ENCODE measurements around the gene DVL3. TPM values are rescaled to one million over a fixed set of nuclear protein-coding genes. Genes with fewer than 3 reads are reported as not detected.

The DVL3 gene
- 60.7 TPM for total RNA-seq (2021; ENCODE audit: unreplicated experiment)
- 47.4 and 54.3 TPM in 2 replicates for polyA plus RNA-seq (2012)
- percentile 67 among the genes with signal in this experiment for Bru-seq, nascent RNA
- BruChase-seq, experiment 1, labeled RNA remaining after a 6-hour chase, result percentile 92 among the genes with signal in this experiment
- percentile 86 among the genes with signal in this experiment for BruChase-seq, experiment 2, labeled RNA remaining after a 2-hour chase
- long read RNA-seq, full-length matches to known transcripts, result 41 of 89 reads
- long read RNA-seq, partial matches to known transcripts, result 4 of 89 reads
- long read RNA-seq, other reads (novel, unspliced or antisense), result 44 of 89 reads

DNA sequence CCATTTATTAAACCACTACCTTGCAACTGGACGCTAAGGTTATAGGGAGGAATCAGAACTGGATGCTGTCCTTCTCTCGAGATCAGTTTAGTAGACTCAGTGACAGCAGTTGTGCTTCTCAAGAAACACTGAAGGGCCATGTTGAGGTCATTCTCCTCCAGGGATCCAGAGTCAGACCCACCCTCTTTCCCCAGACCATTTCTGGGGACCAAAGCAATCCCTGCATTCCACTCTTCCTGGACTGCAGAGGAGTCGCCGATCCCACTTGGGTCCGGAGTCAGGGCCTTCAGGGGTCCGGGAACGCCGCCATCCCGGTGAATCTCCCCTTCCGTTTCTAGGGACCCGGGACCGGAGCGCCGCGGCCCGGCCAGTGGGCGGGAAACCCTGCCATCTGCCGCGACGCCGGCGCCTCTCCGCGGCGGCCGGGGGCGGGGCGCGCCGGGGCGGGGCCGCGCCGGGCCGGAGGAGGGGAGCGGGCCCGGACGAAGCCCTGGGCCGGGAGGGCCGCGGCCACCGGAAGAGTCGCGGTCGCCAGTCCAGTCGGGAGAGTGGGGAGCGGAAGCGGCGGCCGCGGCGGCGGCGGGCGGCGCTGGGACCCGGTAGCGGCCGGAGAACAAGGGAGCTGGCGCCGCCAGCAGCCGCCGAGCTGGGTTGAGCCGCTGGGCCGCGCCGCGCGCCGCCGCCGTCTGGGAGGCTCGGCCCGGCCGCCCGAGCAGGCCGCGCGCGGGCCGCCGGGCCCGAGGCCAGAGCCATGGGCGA lies at the start of gene DVL3:
Gene DVL3 (plus strand): TSS at position 493 of the 759 bp plus-strand sequence. CDS start 259 bp downstream, at position 752.
- H3K4me3 ChIP-seq (replicated peaks in 1 of 2; ENCODE audit: low read depth in 1 of 2, low read length in 2 of 2), result peak within 1 kb of the TSS; percentile 82 to 93
- H3K36me3 ChIP-seq (ENCODE audit: control insufficient read depth in 1 of 2, insufficient read depth in 2 of 2, low read length in 2 of 2), result no peaks in the 10 kb centered on the region
- peaks cover 43% of the 10 kb centered on the region for H3K79me2 ChIP-seq (ENCODE audit: insufficient read depth, low read length)
- DNase-seq (ENCODE audit: low read depth, low spot score), result no peak
- ChIA-PET RAD21 (ENCODE audit: low non-redundant PET in 1 of 2, low total read pairs in 2 of 2, uncharacterized antibody in 2 of 2, unreplicated experiment in 2 of 2) (no interaction called here), POLR2A (interaction anchor here (0.6 kb wide), 1 partner anchor 19 kb away, joined by 6 read pairs; no protein-coding TSS in a partner anchor), CTCF (interaction anchor here (0.6 kb wide), 1 partner anchor 260 kb away, joined by 3 read pairs; no protein-coding TSS in a partner anchor)
- intact Hi-C loops (cut with micrococcal nuclease), result no loop called here
- no peaks in the 10 kb centered on the region for H3K9me3 ChIP-seq (ENCODE audit: control insufficient read depth in 1 of 2, insufficient read depth in 1 of 2, low read depth in 1 of 2, low read length in 2 of 2)
- peak within 1 kb of the TSS; percentile 82 for H3K9ac ChIP-seq (ENCODE audit: low read length)
- TF ChIP-seq POLR2A (IDR thresholded peaks at IDR 0.05; ENCODE audit: borderline replicate concordance, extremely low read depth, insufficient read depth, insufficient read length), result peak; percentile 49
- TF ChIP-seq, protein P1, sequence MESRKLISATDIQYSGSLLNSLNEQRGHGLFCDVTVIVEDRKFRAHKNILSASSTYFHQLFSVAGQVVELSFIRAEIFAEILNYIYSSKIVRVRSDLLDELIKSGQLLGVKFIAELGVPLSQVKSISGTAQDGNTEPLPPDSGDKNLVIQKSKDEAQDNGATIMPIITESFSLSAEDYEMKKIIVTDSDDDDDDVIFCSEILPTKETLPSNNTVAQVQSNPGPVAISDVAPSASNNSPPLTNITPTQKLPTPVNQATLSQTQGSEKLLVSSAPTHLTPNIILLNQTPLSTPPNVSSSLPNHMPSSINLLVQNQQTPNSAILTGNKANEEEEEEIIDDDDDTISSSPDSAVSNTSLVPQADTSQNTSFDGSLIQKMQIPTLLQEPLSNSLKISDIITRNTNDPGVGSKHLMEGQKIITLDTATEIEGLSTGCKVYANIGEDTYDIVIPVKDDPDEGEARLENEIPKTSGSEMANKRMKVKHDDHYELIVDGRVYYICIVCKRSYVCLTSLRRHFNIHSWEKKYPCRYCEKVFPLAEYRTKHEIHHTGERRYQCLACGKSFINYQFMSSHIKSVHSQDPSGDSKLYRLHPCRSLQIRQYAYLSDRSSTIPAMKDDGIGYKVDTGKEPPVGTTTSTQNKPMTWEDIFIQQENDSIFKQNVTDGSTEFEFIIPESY (IDR thresholded peaks at IDR 0.05; ENCODE audit: extremely low read depth, insufficient replicate concordance, low read length), result no peak
- peak; percentile 52; the same call in 1 of the 2 replicates for TF ChIP-seq MAX (IDR thresholded peaks at IDR 0.05)
- TF ChIP-seq POLR2AphosphoS5 (IDR thresholded peaks at IDR 0.05; ENCODE audit: low read depth, low read length), result peak; percentile 58
- TF ChIP-seq ELF1 (IDR thresholded peaks at IDR 0.05; ENCODE audit: borderline replicate concordance, low read depth), result no peak
- TF ChIP-seq TCF7L2 (IDR thresholded peaks at IDR 0.05; ENCODE audit: borderline replicate concordance, extremely low read depth, insufficient read depth, insufficient read length), result peak; percentile 71
- TF ChIP-seq EGR1 (IDR thresholded peaks at IDR 0.05; ENCODE audit: low read depth), result no peak
- peak; percentile 93 for TF ChIP-seq ZFX (IDR thresholded peaks at IDR 0.05)
- peaks cover 7 to 21% of the 10 kb centered on the region in 2 experiments; a peak in 3 of 4 replicates for H3K4me1 ChIP-seq (ENCODE audit: control insufficient read depth in 1 of 2, insufficient read depth in 2 of 2, low read length in 2 of 2)
- peak within 1 kb of the TSS; percentile 81 for H2AFZ ChIP-seq (ENCODE audit: low read depth, low read length, poor library complexity, severe bottlenecking)
- peak within 1 kb of the TSS; percentile 93 for H3K4me2 ChIP-seq (ENCODE audit: low read length)
- peak; percentile 86 for ATAC-seq
- no TSS peak for BruUV-seq (replicated peaks)
- no peaks in the 10 kb centered on the region for H4K20me1 ChIP-seq (ENCODE audit: insufficient read depth)
- peak within 1 kb of the TSS; percentile 89 for H3K27ac ChIP-seq (ENCODE audit: low read depth, low read length)
- H3K27me3 ChIP-seq (ENCODE audit: insufficient read depth, low read length), result no peaks in the 10 kb centered on the region
- no peaks in the 10 kb centered on the region for H3K9me2 ChIP-seq (ENCODE audit: insufficient read depth)
